Vagina (tissue), 2 donors: ENCODE data around the gene GAB3. TPM values are rescaled to one million over a fixed set of nuclear protein-coding genes. Genes with fewer than 3 reads are reported as not detected.

Experiments
- DNase-seq, 2 donors: peaks; one replicate each; pipeline ENCODE4 v3.0.0-alpha.2; 2017; ENCODE audit errors: extremely low spot score in 2 of 2
- H3K27ac ChIP-seq: fragments of 200-600 bp; sonication (generic); one replicate; pipeline ENCODE4 v1.5.1; 2019
- H3K27me3 ChIP-seq: fragments of 200-600 bp; sonication (generic); one replicate; pipeline ENCODE4 v1.5.1; 2019
- H3K36me3 ChIP-seq, 2 donors: fragments of 200-600 bp; sonication (generic); one replicate each; pipeline ENCODE4 v1.5.1; 2017 to 2019
- H3K4me1 ChIP-seq: fragments of 200-600 bp; sonication (generic); one replicate; pipeline ENCODE4 v1.5.1; 2019
- H3K4me3 ChIP-seq, 2 donors: fragments of 200-600 bp; sonication (generic); 1 replicate in 1 of 2; 2 replicates in 1 of 2; pipeline ENCODE4 v1.5.1; 2016 to 2019
- H3K9me3 ChIP-seq: fragments of 200-600 bp; sonication (generic); one replicate; pipeline ENCODE4 v1.5.1; 2019
- CTCF ChIP-seq, 3 experiments: fragments of 450-650 bp in 2 of 3; fragments of 200-600 bp in 1 of 3; sonication (generic) in 1 of 3; IDR thresholded peaks; one replicate each; pipeline ENCODE4 v1.5.1; 2017 to 2019; ENCODE audit warnings: antibody characterized with exemption in 3 of 3, mild to moderate bottlenecking in 2 of 3, moderate library complexity in 2 of 3
- POLR2A ChIP-seq, 2 donors: fragments of 450-650 bp; IDR thresholded peaks; one replicate each; pipeline ENCODE4 v1.6.1; 2017; ENCODE audit warnings: antibody characterized with exemption in 2 of 2, mild to moderate bottlenecking in 2 of 2, moderate library complexity in 2 of 2
- POLR2AphosphoS5 ChIP-seq, 2 donors: sonication (generic); formaldehyde crosslinking; IDR thresholded peaks; one replicate each; pipeline ENCODE4 v1.9.0; 2017; ENCODE audit warnings: antibody characterized with exemption in 2 of 2, mild to moderate bottlenecking in 2 of 2, low read depth in 1 of 2; ENCODE audit not compliant: insufficient read depth in 1 of 2
- intact Hi-C: fragments of 100-400 bp; cut with DNase I; formaldehyde crosslinking; loops from one replicate; pipeline ENCODE4 v1.15.1; 2023
- total RNA-seq: library from RNA; depleted of rRNA; stranded (reverse); fragments of >200 nt; gene quantifications from one replicate; pipeline ENCODE4 v1.2.3, GENCODE V29; 2016

The GAB3 gene
- total RNA-seq, 1 donor from 2014 or later: 7.6 TPM

DNA sequence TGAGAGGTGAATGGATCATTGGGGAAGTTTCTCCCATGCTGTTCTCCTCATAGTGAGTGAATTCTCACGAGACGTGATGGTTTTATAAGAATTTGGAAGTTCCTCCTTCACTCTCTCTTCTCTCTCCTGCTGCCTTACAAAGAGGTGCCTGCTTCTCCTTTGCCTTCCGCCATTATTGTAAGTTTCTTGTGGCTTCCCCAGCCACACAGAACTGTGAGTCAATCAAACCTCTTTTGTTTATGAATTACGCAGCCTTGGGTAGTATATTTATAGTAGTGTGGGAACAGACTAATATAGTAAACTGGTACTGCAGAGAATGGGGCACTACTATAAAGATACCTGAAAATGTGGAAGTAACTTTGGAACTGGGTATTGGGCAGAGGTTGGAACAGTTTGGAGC is 89.7 kb downstream of the GAB3 start:
- Histone ChIP-seq H3K36me3 (no peaks in the 10 kb centered on the region), H3K27ac (no peak overlapping the region), H3K27me3 (no peaks in the 10 kb centered on the region), H3K4me1 (no peaks in the 10 kb centered on the region), H3K4me3 (no peak overlapping the region), H3K9me3 (no peaks in the 10 kb centered on the region)
- intact Hi-C loops: no loop called here
- no peak for TF ChIP-seq POLR2A (IDR thresholded peaks at IDR 0.05)
- no peak for TF ChIP-seq POLR2AphosphoS5 (IDR thresholded peaks at IDR 0.05; ENCODE audit: insufficient read depth in 1 of 2, low read depth in 1 of 2)
- TF ChIP-seq CTCF (IDR thresholded peaks at IDR 0.05): no peak
- no peak for DNase-seq

DNA sequence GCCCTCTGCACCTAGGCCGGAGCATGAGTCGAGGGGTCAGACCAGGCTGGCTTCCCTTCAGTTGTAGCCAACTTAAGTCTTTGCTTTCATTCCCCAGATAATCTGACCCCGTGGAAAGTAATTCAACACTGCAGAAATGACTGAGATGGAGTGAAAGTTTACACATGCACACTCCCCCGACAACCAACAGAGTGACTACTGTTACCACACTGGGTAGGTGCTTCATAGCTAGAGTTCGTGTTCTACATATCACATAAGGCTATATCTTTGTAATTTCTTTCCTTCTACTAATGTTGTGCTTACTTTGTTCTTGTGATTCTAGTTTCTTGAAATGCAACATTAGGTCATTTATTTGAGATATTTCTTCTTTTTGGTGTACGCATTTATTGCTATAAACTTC is 90.3 kb downstream of the GAB3 start:
- Histone ChIP-seq H3K36me3 (no peaks in the 10 kb centered on the region), H3K27ac (no peak overlapping the region), H3K9me3 (no peaks in the 10 kb centered on the region), H3K4me3 (no peak overlapping the region), H3K27me3 (no peaks in the 10 kb centered on the region), H3K4me1 (no peaks in the 10 kb centered on the region)
- DNase-seq: no peak
- intact Hi-C loops: no loop called here
- TF ChIP-seq POLR2AphosphoS5 (IDR thresholded peaks at IDR 0.05; ENCODE audit: insufficient read depth in 1 of 2, low read depth in 1 of 2) (no peak), CTCF (IDR thresholded peaks at IDR 0.05) (no peak), POLR2A (IDR thresholded peaks at IDR 0.05) (no peak)

GRCh38 chrX:154658957-154659356 is 91.9 kb downstream of the GAB3 start:
- no peak overlapping the region for H3K27ac ChIP-seq
- no peak for DNase-seq
- TF ChIP-seq POLR2AphosphoS5 (IDR thresholded peaks at IDR 0.05; ENCODE audit: insufficient read depth in 1 of 2, low read depth in 1 of 2): no peak
- TF ChIP-seq POLR2A (IDR thresholded peaks at IDR 0.05): no peak
- TF ChIP-seq CTCF (IDR thresholded peaks at IDR 0.05): no peak
- no peaks in the 10 kb centered on the region for H3K9me3 ChIP-seq
- H3K4me1 ChIP-seq: no peaks in the 10 kb centered on the region
- intact Hi-C loops: no loop called here
- no peak overlapping the region for H3K4me3 ChIP-seq
- H3K36me3 ChIP-seq: no peaks in the 10 kb centered on the region
- H3K27me3 ChIP-seq: no peaks in the 10 kb centered on the region

DNA sequence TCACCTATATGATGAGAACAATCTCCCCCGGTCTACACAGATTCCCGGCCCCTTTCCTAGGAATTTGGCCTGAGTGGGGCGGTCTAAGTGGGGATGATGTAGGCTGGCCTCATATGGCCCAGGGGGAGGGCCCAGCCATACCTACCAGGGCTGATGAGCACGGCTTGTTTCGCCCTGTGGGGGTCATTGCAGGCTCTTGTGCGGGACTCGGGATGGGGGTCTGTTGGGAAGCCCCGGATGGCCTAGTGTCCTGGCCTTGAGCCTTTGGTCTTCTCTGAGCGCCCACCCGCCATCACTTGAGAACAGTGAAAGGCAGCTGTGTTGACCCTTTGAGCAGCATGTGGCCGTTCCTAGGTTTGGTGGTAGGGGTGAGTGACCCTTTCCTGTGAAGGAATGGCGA is 92.7 kb downstream of the GAB3 start:
- TF ChIP-seq POLR2AphosphoS5 (IDR thresholded peaks at IDR 0.05; ENCODE audit: insufficient read depth in 1 of 2, low read depth in 1 of 2) (no peak), POLR2A (IDR thresholded peaks at IDR 0.05) (no peak), CTCF (IDR thresholded peaks at IDR 0.05) (no peak)
- Histone ChIP-seq H3K4me3 (no peak overlapping the region), H3K27ac (no peak overlapping the region), H3K9me3 (no peaks in the 10 kb centered on the region), H3K36me3 (no peaks in the 10 kb centered on the region), H3K4me1 (no peaks in the 10 kb centered on the region), H3K27me3 (no peaks in the 10 kb centered on the region)
- intact Hi-C loops: no loop called here
- peak in 1 of 2 donors; percentile 40 for DNase-seq

- Histone ChIP-seq H3K36me3 (no peaks in the 10 kb centered on the region), H3K27ac (no peak overlapping the region), H3K9me3 (no peaks in the 10 kb centered on the region), H3K4me3 (no peak overlapping the region), H3K4me1 (no peaks in the 10 kb centered on the region), H3K27me3 (no peaks in the 10 kb centered on the region)
- TF ChIP-seq POLR2A (IDR thresholded peaks at IDR 0.05): no peak
- TF ChIP-seq CTCF (IDR thresholded peaks at IDR 0.05): no peak
- TF ChIP-seq POLR2AphosphoS5 (IDR thresholded peaks at IDR 0.05; ENCODE audit: insufficient read depth in 1 of 2, low read depth in 1 of 2): no peak
- no peak for DNase-seq
- intact Hi-C loops: no loop called here
Observed at GRCh38 chrX:154657226-154657805, 93.6 kb downstream of the GAB3 start.
